Measurements from ENCODE around the gene GLYR1. TPM values are rescaled to one million over a fixed set of nuclear protein-coding genes. Genes with fewer than 3 reads are reported as not detected.
A peak's percentile ranks its signal among the peaks of the same experiment; 100 is the strongest.

GLYR1 gene
- total and polyA plus RNA-seq, 9 of the 15 experiments (the other 6 are each of a cell fraction or from before 2014, with no cell fraction given) = 6.7 to 99.2 (median 60.2) TPM

DNA sequence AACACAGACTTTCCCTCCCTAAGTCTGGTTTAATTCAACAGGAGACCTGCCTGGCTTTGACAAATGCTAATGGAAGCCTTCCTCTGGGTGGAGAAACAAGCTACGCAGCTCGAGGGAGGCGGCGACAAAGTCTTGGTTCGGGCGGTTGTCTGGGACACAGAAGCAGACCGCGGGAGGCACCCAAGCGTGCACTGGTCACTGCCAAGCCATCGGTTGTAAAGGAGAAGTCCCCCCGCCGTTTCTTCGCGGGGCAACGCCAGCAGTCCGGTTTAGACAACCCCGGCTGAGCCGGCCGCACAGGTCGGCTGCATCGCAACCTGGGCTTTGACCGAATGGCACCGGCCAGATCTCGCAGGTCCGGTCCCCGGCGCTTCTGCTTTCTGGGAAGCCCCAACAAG, 586 bp downstream of the GLYR1 start (continued):
- TF ChIP-seq, protein P1, sequence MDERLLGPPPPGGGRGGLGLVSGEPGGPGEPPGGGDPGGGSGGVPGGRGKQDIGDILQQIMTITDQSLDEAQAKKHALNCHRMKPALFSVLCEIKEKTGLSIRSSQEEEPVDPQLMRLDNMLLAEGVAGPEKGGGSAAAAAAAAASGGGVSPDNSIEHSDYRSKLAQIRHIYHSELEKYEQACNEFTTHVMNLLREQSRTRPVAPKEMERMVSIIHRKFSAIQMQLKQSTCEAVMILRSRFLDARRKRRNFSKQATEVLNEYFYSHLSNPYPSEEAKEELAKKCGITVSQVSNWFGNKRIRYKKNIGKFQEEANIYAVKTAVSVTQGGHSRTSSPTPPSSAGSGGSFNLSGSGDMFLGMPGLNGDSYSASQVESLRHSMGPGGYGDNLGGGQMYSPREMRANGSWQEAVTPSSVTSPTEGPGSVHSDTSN (CRISPR knock-in tag; IDR thresholded peaks at IDR 0.05; ENCODE audit: low read depth) = no peak
- TF ChIP-seq, protein P1 (tag; conservative IDR thresholded peaks at IDR 0.05; ENCODE audit: low read depth) = 0 out of 2 replicates have a peak, but pooled peaks have one; percentile 21
- TF ChIP-seq, protein P2, sequence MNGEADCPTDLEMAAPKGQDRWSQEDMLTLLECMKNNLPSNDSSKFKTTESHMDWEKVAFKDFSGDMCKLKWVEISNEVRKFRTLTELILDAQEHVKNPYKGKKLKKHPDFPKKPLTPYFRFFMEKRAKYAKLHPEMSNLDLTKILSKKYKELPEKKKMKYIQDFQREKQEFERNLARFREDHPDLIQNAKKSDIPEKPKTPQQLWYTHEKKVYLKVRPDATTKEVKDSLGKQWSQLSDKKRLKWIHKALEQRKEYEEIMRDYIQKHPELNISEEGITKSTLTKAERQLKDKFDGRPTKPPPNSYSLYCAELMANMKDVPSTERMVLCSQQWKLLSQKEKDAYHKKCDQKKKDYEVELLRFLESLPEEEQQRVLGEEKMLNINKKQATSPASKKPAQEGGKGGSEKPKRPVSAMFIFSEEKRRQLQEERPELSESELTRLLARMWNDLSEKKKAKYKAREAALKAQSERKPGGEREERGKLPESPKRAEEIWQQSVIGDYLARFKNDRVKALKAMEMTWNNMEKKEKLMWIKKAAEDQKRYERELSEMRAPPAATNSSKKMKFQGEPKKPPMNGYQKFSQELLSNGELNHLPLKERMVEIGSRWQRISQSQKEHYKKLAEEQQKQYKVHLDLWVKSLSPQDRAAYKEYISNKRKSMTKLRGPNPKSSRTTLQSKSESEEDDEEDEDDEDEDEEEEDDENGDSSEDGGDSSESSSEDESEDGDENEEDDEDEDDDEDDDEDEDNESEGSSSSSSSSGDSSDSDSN (IDR thresholded peaks at IDR 0.05; ENCODE audit: borderline replicate concordance in 1 of 2, low read depth in 2 of 2, low read length in 2 of 2) = 0 out of 4 replicates have a peak, but pooled peaks of 1 of the 2 experiments have one; percentile 22
- TF ChIP-seq NR1H2 (CRISPR knock-in tag; IDR thresholded peaks at IDR 0.05) = 0 out of 2 replicates have a peak, but pooled peaks have one; percentile 44
- peak; percentile 30; the same call in 1 of the 2 replicates for TF ChIP-seq SPI1 (IDR thresholded peaks at IDR 0.05; ENCODE audit: borderline replicate concordance, low read depth, low read length)

GRCh38 chr16:4840984-4841383, 6.1 kb downstream of the GLYR1 start:
- FAIRE-seq (peak; percentile 44), DNase-seq (ENCODE audit: extremely low read depth in 1 of 4, low spot score in 3 of 4) (no peak), ATAC-seq (no peak)
- Histone ChIP-seq H3K9me1 (ENCODE audit: control insufficient read depth, insufficient read depth, low read length) (no peaks in the 10 kb centered on the region), H2AFZ (ENCODE audit: low read depth, low read length) (no peak overlapping the region), H3K4me1 (replicated peaks in 1 of 2; ENCODE audit: control insufficient read depth in 2 of 2, insufficient read depth in 2 of 2, low read length in 2 of 2) (peaks cover 0 to 2% of the 10 kb centered on the region in 2 experiments; a peak in 2 of 5 replicates), H3K4me3 (no peak overlapping the region), H4K20me1 (replicated peaks; ENCODE audit: control insufficient read depth, insufficient read depth, low read length) (peaks cover 4% of the 10 kb centered on the region), H3K9ac (ENCODE audit: insufficient read depth in 1 of 2, low read depth in 2 of 2, low read length in 2 of 2) (no peak overlapping the region), H3K9me3 (replicated peaks; ENCODE audit: control insufficient read depth, insufficient read depth, low read depth, low read length) (no peaks in the 10 kb centered on the region), H3K4me2 (ENCODE audit: insufficient read depth, low read length) (no peak overlapping the region), H3K27me3 (ENCODE audit: control insufficient read depth in 2 of 2, insufficient read depth in 2 of 2, low read length in 2 of 2) (no peaks in the 10 kb centered on the region), H3K27ac (ENCODE audit: extremely low read depth, low read depth, low read length) (no peak overlapping the region), H3K36me3 (ENCODE audit: control insufficient read depth, insufficient read depth, low read length) (peaks cover 92% of the 10 kb centered on the region), H3K79me2 (ENCODE audit: control insufficient read depth, insufficient read depth, low read length) (peaks cover 24% of the 10 kb centered on the region)
- WGBS (ENCODE audit: insufficient coverage, low coverage, missing lambda C conversion rate) = 67% methylated on average over 3 of the region's 5 CpGs
- POLR2A ChIA-PET = no interaction called here
- BruUV-seq (replicated peaks) = no TSS peak
- CTCF ChIA-PET (ENCODE audit: low intra/inter-chr PET ratio) = no interaction called here
- intact Hi-C loops (cut with micrococcal nuclease) (no loop called here), in situ Hi-C loops (cut with MboI) (no loop called here)
- no peak for TF ChIP-seq NR3C1 (CRISPR knock-in tag; IDR thresholded peaks at IDR 0.05)
- TF ChIP-seq ZNF324 (CRISPR knock-in tag; IDR thresholded peaks at IDR 0.05) = no peak
- TF ChIP-seq ZNF77 (CRISPR knock-in tag; IDR thresholded peaks at IDR 0.05) = no peak
- no peak for TF ChIP-seq SRSF1 (IDR thresholded peaks at IDR 0.05; ENCODE audit: low read depth, low read length)
- TF ChIP-seq ZNF347 (CRISPR knock-in tag; IDR thresholded peaks at IDR 0.05; ENCODE audit: low read depth) = no peak
- no peak for TF ChIP-seq SRSF7 (optimal IDR thresholded peaks at IDR 0.05; ENCODE audit: low read depth, low read length)
- TF ChIP-seq KLF1 (tag; IDR thresholded peaks at IDR 0.05) = no peak
- TF ChIP-seq ZBTB49 (CRISPR knock-in tag; IDR thresholded peaks at IDR 0.05; ENCODE audit: borderline replicate concordance) = no peak
- no peak for TF ChIP-seq PTTG1 (tag; IDR thresholded peaks at IDR 0.05; ENCODE audit: low read depth)
- no peak for TF ChIP-seq ZNF780A (CRISPR knock-in tag; IDR thresholded peaks at IDR 0.05)

Measured in K562 (cell line).